GM12872 (cell line): ENCODE data around the gene DOHH.

ENCODE experiments used
- TF ChIP-seq, protein P1 (sequence below): IDR thresholded peaks from 3 replicates; pipeline ENCODE4 v1.5.1; 2011; ENCODE audit warnings: low read depth, mild to moderate bottlenecking, low read length, moderate library complexity; ENCODE audit not compliant: insufficient read depth

DOHH gene

DNA sequence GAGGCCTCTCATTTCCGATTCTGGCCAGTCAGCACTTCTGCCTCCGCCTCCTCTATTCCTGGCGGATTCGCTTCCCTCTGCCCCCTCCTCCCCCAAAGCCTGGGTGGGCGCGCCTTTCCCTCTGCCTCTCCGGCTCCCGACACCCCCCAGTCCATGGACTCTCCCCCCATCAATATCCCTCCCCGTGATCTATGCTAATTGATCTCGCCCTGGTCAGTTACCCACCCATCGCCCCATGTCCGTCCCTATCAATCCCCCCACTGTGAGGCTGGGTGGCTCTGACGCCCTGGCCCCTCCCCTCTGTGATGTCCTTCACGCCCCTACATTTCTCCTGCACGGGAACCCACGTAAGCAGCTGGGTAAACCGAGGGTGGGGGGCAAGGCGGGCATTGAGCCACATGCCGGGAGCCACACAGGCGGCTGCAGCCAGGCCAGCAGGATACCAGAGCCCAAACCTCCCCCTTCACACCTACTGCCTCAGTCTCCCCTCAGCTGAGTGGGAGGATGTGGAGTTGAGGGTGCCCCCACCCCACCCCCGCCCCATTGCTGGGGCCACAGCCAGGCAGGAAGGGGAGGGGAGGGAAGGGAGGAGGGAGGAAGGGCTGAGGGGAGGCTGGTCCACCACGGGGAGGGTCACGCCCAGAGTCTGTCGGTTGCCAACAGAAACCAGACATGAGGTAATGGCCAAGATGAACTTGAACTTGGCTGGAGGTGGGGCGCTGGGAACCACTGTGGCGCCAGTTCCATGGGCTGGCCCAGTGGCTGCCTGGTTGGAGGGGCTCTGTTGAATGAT, 41.2 kb downstream of the DOHH start:
- TF ChIP-seq, protein P1, sequence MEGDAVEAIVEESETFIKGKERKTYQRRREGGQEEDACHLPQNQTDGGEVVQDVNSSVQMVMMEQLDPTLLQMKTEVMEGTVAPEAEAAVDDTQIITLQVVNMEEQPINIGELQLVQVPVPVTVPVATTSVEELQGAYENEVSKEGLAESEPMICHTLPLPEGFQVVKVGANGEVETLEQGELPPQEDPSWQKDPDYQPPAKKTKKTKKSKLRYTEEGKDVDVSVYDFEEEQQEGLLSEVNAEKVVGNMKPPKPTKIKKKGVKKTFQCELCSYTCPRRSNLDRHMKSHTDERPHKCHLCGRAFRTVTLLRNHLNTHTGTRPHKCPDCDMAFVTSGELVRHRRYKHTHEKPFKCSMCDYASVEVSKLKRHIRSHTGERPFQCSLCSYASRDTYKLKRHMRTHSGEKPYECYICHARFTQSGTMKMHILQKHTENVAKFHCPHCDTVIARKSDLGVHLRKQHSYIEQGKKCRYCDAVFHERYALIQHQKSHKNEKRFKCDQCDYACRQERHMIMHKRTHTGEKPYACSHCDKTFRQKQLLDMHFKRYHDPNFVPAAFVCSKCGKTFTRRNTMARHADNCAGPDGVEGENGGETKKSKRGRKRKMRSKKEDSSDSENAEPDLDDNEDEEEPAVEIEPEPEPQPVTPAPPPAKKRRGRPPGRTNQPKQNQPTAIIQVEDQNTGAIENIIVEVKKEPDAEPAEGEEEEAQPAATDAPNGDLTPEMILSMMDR, result no peak

DNA sequence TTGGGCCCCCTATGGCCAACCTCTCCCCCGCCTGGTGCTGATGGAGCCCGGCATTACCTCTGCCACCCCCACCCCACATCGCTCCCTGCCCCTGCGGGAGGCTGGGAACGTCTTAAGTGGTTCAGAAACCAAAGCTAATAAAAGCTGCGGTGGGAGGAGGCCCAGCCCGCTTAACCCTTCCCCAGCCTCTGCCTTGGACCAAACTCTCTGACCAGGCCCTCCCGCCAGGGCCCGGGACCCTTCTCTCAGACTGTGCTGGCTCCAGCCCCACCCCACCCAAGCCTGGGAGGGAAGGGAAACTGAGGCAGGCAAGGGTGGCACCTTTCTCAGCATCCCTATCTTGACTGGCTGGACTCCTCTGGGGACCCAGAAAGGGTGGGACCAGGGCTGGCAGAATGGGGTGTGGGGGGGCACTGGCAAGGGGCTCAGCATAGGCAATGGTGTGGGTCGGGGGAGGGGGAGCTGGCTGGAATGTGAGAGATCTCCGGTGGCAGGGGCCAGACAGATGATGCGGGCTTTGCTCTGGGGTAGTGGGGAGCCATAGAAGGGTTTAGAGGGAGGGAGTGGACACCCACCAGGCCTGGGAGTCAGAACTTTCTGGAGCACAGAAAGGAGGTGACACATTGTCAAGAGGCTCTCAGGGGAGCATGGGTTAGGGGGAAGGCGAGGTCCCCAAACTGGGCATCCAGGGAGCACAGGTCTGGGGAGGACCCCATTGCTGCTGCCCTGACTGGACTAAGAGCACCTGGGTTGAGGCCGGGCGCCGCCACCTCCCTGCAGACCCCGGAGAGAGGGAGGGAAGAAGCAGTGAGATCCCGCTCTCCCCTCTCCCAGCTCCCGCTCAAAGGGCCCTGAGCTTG, 42.0 kb downstream of the DOHH start:
- TF ChIP-seq, protein P1, result no peak

DNA sequence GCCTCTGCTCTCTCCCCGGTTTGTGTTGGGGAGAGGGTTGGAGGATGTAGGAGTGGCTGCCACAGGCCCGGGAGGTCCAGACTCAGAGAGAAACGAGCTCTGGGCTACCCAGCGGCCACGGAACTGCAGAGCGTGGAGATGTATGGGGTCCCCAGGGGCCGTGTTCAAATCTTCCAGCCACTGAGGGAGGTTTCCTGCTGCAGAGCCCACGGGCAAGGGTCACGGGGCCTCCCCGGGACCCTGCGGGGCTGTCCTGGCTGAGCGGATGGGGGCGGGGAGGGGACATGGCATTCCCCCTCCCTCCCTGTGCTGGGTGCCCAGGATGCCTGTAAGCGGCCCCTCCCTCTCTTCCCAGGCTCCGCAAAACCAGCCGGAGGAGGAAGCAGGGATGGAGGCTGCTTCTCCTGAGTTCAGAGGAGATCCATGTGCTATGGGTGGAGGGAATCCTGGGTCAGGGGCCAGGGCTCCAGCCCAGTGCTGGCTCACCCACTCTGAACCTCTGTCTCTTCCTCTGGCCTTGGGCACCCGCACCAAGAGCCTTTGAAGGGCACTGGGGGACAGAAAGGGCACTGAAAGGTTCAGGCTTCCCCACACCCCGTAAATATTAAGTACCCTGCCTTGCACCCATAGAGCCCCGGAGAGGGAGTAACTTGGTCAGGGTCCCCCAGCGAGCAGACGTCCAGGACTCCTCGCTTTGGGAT, 42.8 kb downstream of the DOHH start:
- TF ChIP-seq, protein P1, result no peak

DNA sequence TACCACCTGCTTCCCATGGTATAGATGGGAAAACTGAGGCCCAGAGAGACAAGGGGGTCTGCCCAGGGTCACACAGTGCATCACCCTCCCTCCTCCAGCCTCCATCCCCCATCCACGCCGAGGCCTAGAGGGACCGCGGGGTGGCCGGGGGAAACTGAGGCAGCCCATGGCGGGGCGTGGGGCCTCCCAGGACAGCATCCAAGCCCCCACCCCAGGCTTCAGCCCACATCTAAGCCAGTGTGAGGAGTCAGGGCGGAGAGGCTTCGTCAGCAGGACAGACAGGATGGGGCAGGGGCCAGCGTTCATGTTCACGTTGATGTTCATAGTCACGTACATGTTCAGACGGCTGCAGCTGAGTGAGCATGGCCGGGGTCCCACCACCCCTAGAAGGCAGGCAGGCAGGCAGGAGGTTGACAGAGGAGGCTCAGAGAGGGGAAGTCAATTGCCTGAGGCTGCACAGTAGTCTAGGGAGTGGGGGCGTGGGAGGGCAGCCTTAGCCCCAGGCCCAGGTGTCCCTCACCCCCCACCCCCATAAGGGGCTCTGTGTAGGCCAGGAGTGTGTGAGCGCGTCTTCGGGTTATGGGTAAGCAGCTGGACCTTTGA, 43.4 kb downstream of the DOHH start:
- TF ChIP-seq, protein P1, result no peak

DNA sequence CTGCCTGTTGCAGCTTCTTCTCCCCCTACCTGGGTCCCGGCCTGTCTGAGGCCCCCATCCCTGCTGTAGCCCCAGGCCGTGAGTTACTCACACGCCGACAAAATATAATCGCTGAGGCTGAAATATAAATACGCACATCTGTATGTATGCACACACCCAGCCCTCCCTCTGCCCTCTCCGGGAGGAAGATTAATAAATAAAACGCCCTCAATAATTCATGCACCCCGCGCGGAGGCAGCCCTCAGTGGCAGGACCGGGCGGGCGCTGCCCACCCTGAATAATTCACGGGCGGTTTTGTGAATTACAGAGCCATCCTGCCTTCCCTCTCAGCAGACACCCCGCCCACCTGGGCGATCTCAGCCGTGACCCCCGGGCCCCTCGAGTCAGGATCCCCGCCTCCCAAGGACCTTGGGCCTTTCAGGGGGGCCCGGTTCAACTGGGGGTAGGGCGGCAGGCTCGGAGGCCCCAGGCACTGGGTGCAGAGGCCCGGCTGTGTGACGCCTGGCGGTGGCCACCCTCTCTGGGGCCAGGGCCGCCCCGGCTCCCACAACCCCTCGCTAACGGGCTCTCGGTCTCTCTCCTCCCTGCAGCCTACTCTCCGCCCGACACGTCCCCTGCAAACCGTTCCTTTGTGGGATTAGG, 44.4 kb downstream of the DOHH start:
- TF ChIP-seq, protein P1, result no peak

DNA sequence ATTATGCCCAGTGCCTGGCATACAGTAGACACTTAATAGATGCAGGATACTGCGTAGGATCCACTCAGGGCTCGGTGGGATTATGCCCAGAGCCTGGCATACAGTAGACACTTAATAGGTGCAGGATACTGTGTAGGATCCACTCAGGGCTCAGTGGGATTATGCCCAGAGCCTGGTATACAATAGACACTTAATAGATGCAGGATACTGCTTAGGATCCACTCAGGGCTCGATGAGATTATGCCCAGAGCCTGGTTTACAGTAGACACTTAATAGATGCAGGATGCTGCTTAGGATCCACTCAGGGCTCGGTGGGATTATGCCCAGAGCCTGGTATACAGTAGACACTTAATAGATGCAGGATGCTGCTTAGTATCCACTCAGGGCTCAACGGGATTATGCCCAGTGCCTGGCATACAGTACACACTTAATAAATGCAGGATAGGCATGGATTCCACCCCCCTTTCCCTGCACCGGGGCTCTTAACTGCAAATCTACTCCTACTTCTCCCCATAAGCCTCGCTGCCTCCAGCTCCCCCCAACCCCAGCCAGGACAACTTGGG, 45.0 kb downstream of the DOHH start:
- TF ChIP-seq, protein P1, result no peak
